Lung (tissue), 12 donors: ENCODE measurements around the gene ITPK1. TPM values are rescaled to one million over a fixed set of nuclear protein-coding genes. Genes with fewer than 3 reads are reported as not detected.

Experiments used
- ATAC-seq: fragments of 200-7000 bp; cut with Tn5 transposase; one replicate; pipeline ENCODE4 v1.9.1; 2020; ENCODE audit warnings: moderate number of reproducible peaks; ENCODE audit not compliant: insufficient read depth, low FRiP score
- DNase-seq, 3 donors: peaks; one replicate each; pipeline ENCODE4 v3.0.0-alpha.2; 2013 to 2017
- H3K27ac ChIP-seq, 2 donors: one replicate each; pipeline ENCODE4 v1.5.1; 2013; ENCODE audit warnings: mild to moderate bottlenecking in 2 of 2, moderate library complexity in 2 of 2, control low read depth in 1 of 2, inconsistent platforms in 1 of 2, low read depth in 1 of 2, low read length in 1 of 2
- H3K27me3 ChIP-seq, 3 donors: one replicate each; pipeline ENCODE4 v1.5.1; 2013; ENCODE audit warnings: low read length in 2 of 3; ENCODE audit not compliant: control insufficient read depth in 3 of 3, insufficient read depth in 3 of 3
- H3K36me3 ChIP-seq, 4 donors: one replicate each; pipeline ENCODE4 v1.5.1; 2013; ENCODE audit warnings: low read length in 4 of 4, mild to moderate bottlenecking in 1 of 4, moderate library complexity in 1 of 4; ENCODE audit not compliant: control insufficient read depth in 4 of 4, insufficient read depth in 4 of 4
- H3K4me1 ChIP-seq, 5 donors: one replicate each; pipeline ENCODE4 v1.5.1; 2013; ENCODE audit warnings: low read length in 5 of 5, mild to moderate bottlenecking in 2 of 5, moderate library complexity in 1 of 5; ENCODE audit not compliant: control insufficient read depth in 5 of 5, insufficient read depth in 5 of 5
- H3K4me3 ChIP-seq: one replicate; pipeline ENCODE4 v1.5.1; 2013; ENCODE audit warnings: mild to moderate bottlenecking, control low read depth, moderate library complexity
- H3K9ac ChIP-seq, 2 donors: one replicate each; pipeline ENCODE4 v1.5.1; 2013; ENCODE audit warnings: low read length in 2 of 2, control low read depth in 1 of 2; ENCODE audit not compliant: insufficient read depth in 1 of 2
- H3K9me3 ChIP-seq, 4 donors: one replicate each; pipeline ENCODE4 v1.5.1; 2013; ENCODE audit warnings: low read length in 3 of 4, mild to moderate bottlenecking in 1 of 4, moderate library complexity in 1 of 4; ENCODE audit not compliant: control insufficient read depth in 4 of 4, insufficient read depth in 3 of 4
- WGBS, 2 donors: extraction: QIAGEN DNeasy Blood & Tissue Kit; methylation state at CpG; one replicate each; pipeline ENCODE4 v1.1.7; 2013; 5-methylcytosine and 5-hydroxymethylcytosine counted together
- polyA plus RNA-seq, 2 donors: library from polyadenylated mRNA; stranded (reverse); fragments of 200-250 nt; gene quantifications; one replicate each; pipeline ENCODE4 v1.2.1, GENCODE V29; 2013
- total RNA-seq, 2 donors: library from RNA; depleted of rRNA in 1 of 2; stranded (reverse); fragments of >200 nt in 1 of 2; gene quantifications; one replicate each; pipeline ENCODE4 v1.2.1, GENCODE V29; 2014 to 2021
- TF ChIP-seq, protein P1 (sequence below): IDR thresholded peaks from 2 replicates; pipeline ENCODE4 v1.5.1; 2012; ENCODE audit warnings: mild to moderate bottlenecking; ENCODE audit errors: control extremely low read depth, extremely low read depth
- donor health status: control.
- donor health status: control.
- donor health status: Bipolar disorder and iron deficiency.
- donor health status: healthy.
- donor health status: DM: yes; HTN: yes; CAD: no.

Gene ITPK1
- total and polyA plus RNA-seq, 4 donors, result 17.5 to 99.4 (median 45.3) TPM

DNA sequence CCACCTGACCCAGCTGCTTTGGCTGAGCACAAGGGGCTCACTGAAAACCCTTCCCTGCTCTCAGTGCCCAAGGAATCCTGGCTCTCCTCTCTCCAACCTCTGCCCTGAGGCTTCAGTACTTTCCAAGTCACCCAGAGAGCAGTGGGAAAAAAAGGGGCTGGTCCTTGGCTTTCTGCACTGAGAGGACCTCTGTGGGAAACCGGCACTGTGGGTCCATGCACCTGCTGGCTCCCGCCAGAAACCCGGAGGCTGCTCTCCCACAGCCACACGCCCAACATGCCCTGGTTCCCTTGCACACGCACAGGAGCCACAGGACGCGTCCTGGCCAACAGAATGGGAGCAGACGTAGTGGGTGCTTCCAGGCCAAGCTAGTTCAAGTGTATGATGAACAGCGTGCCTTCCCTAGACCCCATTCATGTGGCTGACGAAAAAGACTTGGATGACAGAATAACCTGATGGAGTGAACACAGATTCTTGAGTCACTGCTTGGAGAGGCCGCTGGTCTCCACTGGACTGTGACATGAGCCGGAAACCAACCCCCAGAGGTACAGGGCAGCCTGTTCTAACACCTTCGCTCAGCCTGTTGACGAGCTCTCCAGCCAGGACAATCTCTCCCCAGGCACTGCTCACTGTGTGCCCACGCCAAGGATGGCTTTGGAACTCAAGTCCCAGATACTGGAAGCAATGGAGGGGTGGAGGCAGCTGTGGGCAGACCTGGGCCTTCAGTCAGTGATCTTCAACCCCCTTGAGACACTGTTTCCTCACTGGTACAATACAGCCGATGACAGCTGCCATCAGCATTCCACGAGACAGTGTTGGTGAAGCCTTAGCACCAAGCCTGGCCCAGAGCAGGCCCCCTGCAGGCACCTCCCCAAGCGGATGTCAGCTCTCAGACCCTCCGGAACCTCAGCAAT, 87.7 kb downstream of the ITPK1 start:
- Histone ChIP-seq H3K27me3 (no peaks in the 10 kb centered on the region), H3K4me3 (no peak overlapping the region), H3K9me3 (no peaks in the 10 kb centered on the region), H3K36me3 (peaks cover 0 to 9% (median 0%) of the 10 kb centered on the region in 4 donors), H3K4me1 (peaks cover 0 to 16% (median 3%) of the 10 kb centered on the region in 5 donors), H3K27ac (no peak overlapping the region), H3K9ac (no peak overlapping the region)
- DNase-seq (no peak), ATAC-seq (no peak)
- TF ChIP-seq, protein P1, sequence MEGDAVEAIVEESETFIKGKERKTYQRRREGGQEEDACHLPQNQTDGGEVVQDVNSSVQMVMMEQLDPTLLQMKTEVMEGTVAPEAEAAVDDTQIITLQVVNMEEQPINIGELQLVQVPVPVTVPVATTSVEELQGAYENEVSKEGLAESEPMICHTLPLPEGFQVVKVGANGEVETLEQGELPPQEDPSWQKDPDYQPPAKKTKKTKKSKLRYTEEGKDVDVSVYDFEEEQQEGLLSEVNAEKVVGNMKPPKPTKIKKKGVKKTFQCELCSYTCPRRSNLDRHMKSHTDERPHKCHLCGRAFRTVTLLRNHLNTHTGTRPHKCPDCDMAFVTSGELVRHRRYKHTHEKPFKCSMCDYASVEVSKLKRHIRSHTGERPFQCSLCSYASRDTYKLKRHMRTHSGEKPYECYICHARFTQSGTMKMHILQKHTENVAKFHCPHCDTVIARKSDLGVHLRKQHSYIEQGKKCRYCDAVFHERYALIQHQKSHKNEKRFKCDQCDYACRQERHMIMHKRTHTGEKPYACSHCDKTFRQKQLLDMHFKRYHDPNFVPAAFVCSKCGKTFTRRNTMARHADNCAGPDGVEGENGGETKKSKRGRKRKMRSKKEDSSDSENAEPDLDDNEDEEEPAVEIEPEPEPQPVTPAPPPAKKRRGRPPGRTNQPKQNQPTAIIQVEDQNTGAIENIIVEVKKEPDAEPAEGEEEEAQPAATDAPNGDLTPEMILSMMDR, result no peak
- 96 to 99% methylated on average over 19 of the region's 19 CpGs for WGBS, 2 donors

DNA sequence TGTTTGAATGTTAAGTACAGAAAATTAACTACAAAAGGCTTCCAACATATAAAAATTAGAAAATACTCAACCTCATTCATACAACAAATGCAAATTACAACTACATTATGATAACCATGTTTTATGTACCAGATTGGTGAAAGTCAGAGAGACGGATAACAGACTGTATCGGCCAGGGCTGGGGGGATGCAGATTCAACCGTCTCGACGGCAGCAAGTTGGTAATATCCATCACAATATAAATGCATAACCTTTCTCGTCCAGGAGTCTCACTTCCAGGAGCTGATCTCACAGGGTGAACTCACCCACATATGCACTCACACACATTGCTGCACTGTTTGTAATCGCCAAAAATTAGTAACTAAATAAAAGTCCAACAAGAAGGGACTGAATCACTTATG, 89.4 kb downstream of the ITPK1 start:
- Histone ChIP-seq H3K9me3 (no peaks in the 10 kb centered on the region), H3K4me3 (no peak overlapping the region), H3K27me3 (no peaks in the 10 kb centered on the region), H3K27ac (no peak overlapping the region), H3K36me3 (peaks cover 0 to 9% (median 0%) of the 10 kb centered on the region in 4 donors), H3K4me1 (peaks cover 0 to 6% (median 0%) of the 10 kb centered on the region in 5 donors), H3K9ac (no peak overlapping the region)
- TF ChIP-seq, protein P1, result no peak
- WGBS, 2 donors, result 94 to 96% methylated on average over 7 of the region's 7 CpGs
- no peak for DNase-seq
- ATAC-seq, result no peak

DNA sequence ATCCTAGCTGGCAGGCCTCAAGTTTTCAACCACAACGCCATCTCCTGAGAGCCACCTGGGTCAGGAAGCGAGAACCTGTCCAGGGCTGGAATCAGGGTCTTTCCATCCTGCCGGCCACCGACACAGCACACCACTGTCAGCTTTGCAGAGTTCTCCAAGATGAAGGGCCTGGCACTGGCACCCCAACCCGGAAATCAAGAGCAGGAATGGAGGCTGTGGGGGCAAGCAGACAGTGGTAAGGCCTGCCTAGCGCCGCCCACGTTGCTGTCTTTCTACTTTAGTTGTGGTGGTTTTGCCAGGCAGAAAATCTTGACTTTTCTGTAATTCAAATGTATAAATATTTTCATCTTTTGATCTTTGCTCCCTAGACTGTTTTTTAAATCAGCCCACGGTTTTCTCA, 90.7 kb downstream of the ITPK1 start:
- 90 to 92% methylated on average over 9 of the region's 9 CpGs for WGBS, 2 donors

More for the DNA sequence above, 90.7 kb downstream of the ITPK1 start:
- Histone ChIP-seq H3K27me3 (no peaks in the 10 kb centered on the region), H3K4me3 (no peak overlapping the region), H3K9me3 (no peaks in the 10 kb centered on the region), H3K36me3 (peaks cover 0 to 9% (median 0%) of the 10 kb centered on the region in 4 donors), H3K27ac (no peak overlapping the region), H3K4me1 (peaks cover 0 to 5% (median under 1%) of the 10 kb centered on the region in 5 donors), H3K9ac (no peak overlapping the region)
- ATAC-seq (no peak), DNase-seq (no peak)
- TF ChIP-seq, protein P1, result no peak
